Body of pancreas (tissue), 4 donors: Measurements from ENCODE around the gene C16orf78.

ENCODE experiments used
- CTCF ChIP-seq, 7 experiments: fragments of 450-650 bp in 4 of 7; fragments of 200-600 bp in 3 of 7; sonication (generic) in 3 of 7; IDR thresholded peaks; one replicate each; pipeline ENCODE4 v1.5.1; 2016 to 2019; ENCODE audit warnings: antibody characterized with exemption in 7 of 7
- POLR2A ChIP-seq, 3 donors: fragments of 450-650 bp; IDR thresholded peaks; one replicate each; pipeline ENCODE4 v1.6.1; 2016; ENCODE audit warnings: antibody characterized with exemption in 3 of 3, mild to moderate bottlenecking in 2 of 3

- TF ChIP-seq CTCF (IDR thresholded peaks at IDR 0.05) (no peak), POLR2A (IDR thresholded peaks at IDR 0.05) (no peak)
Measured at GRCh38 chr16:49366669-49367068, 6.9 kb upstream of the C16orf78 start.
